PC-3 (cell line): ENCODE data around the gene P2RX1. TPM values are rescaled to one million over a fixed set of nuclear protein-coding genes. Genes with fewer than 3 reads are reported as not detected.

ENCODE experiments used
- ATAC-seq: fragments of 200-7000 bp; cut with Tn5 transposase; 2 replicates; pipeline ENCODE4 v1.9.1; 2020; ENCODE audit warnings: mild to moderate bottlenecking, moderate library complexity
- BruUV-seq: library from RNA; stranded (reverse); fragments of 400-500 nt; replicated peaks from 2 replicates; lab custom pipeline; 2021; lab: Mats Ljungman, UMichigan
- CTCF ChIA-PET: fragments of 300-600 bp; sonication (Branson Sonifier 250); formaldehyde crosslinking; loops from one replicate; lab custom pipeline; 2022; ENCODE audit warnings: antibody characterized with exemption; lab: Charles Lee
- POLR2A ChIA-PET: fragments of 300-600 bp; sonication (Branson Sonifier 250); formaldehyde crosslinking; loops from one replicate; lab custom pipeline; 2022; ENCODE audit warnings: antibody characterized with exemption; ENCODE audit not compliant: unreplicated experiment; lab: Charles Lee
- DNase-seq: peaks from one replicate; pipeline ENCODE4 v3.0.0-alpha.2; 2015
- H2AFZ ChIP-seq: fragments of 300-600 bp; sonication (generic); 2 replicates; pipeline ENCODE4 v1.6.0; 2016; ENCODE audit warnings: antibody characterized with exemption, low read length
- H3F3A ChIP-seq: fragments of 300-600 bp; sonication (generic); one replicate; pipeline ENCODE4 v1.6.0; 2017; ENCODE audit warnings: antibody characterized with exemption, low read length, control low read depth, mild to moderate bottlenecking; ENCODE audit not compliant: unreplicated experiment
- H3K27ac ChIP-seq: fragments of 300-600 bp; sonication (generic); 2 replicates; pipeline ENCODE4 v1.5.1; 2016; ENCODE audit warnings: mild to moderate bottlenecking, low read length
- H3K27me3 ChIP-seq: fragments of 300-600 bp; sonication (generic); 2 replicates; pipeline ENCODE4 v1.6.1; 2016; ENCODE audit warnings: low read length, mixed read lengths
- H3K36me3 ChIP-seq: fragments of 300-600 bp; sonication (generic); 2 replicates; pipeline ENCODE4 v1.6.1; 2016; ENCODE audit warnings: low read depth, mixed run types, low read length, mixed read lengths
- H3K4me1 ChIP-seq: fragments of 300-600 bp; sonication (generic); 2 replicates; pipeline ENCODE4 v1.5.1; 2016; ENCODE audit warnings: low read length; ENCODE audit not compliant: insufficient read depth
- H3K4me2 ChIP-seq: fragments of 300-600 bp; sonication (generic); 2 replicates; pipeline ENCODE4 v1.6.0; 2016; ENCODE audit warnings: low read length
- H3K4me3 ChIP-seq: fragments of 300-600 bp; sonication (generic); 2 replicates; pipeline ENCODE4 v1.5.1; 2016; ENCODE audit warnings: mild to moderate bottlenecking, low read length, mixed read lengths
- H3K79me2 ChIP-seq: fragments of 300-600 bp; sonication (generic); 2 replicates; pipeline ENCODE4 v1.6.1; 2017; ENCODE audit warnings: low read length, mixed read lengths
- H3K9ac ChIP-seq: fragments of 300-600 bp; sonication (generic); 2 replicates; pipeline ENCODE4 v1.6.0; 2016; ENCODE audit warnings: mild to moderate bottlenecking, low read length
- H3K9me2 ChIP-seq: fragments of 300-600 bp; sonication (generic); replicated peaks from 2 replicates; pipeline ENCODE4 v1.6.1; 2016; ENCODE audit warnings: mixed run types, low read length, mixed read lengths
- H3K9me3 ChIP-seq: fragments of 300-600 bp; sonication (generic); 2 replicates; pipeline ENCODE4 v1.6.1; 2016; ENCODE audit warnings: low read length, mixed read lengths
- H4K20me1 ChIP-seq: fragments of 300-600 bp; sonication (generic); 2 replicates; pipeline ENCODE4 v1.6.1; 2016; ENCODE audit warnings: low read length, mixed read lengths
- EZH2 ChIP-seq: fragments of 300-600 bp; sonication (generic); IDR thresholded peaks from one replicate; pipeline ENCODE4 v1.6.1; 2017; ENCODE audit warnings: antibody characterized with exemption, mild to moderate bottlenecking, low read length; ENCODE audit not compliant: unreplicated experiment
- EZH2phosphoT487 ChIP-seq: fragments of 300-600 bp; sonication (generic); IDR thresholded peaks from 2 replicates; pipeline ENCODE4 v1.6.1; 2018; ENCODE audit warnings: mild to moderate bottlenecking, antibody characterized with exemption, low read length, borderline replicate concordance
- intact Hi-C: fragments of 100-400 bp; cut with micrococcal nuclease; formaldehyde crosslinking; loops from 2 replicates; pipeline ENCODE4 v1.9.0; 2023
- total RNA-seq: library from RNA; depleted of rRNA; stranded (reverse); fragments of >200 nt; gene quantifications from 2 replicates; pipeline ENCODE4 v1.2.3, GENCODE V29; 2014
- TF ChIP-seq, protein P1 (sequence below): fragments of 300-600 bp; sonication (generic); conservative IDR thresholded peaks from 2 replicates; pipeline ENCODE4 v1.5.1; 2017; ENCODE audit warnings: antibody characterized with exemption, low read depth, mild to moderate bottlenecking, low read length

P2RX1 gene
- total RNA-seq, 1 experiment from 2014 or later: not detected

DNA sequence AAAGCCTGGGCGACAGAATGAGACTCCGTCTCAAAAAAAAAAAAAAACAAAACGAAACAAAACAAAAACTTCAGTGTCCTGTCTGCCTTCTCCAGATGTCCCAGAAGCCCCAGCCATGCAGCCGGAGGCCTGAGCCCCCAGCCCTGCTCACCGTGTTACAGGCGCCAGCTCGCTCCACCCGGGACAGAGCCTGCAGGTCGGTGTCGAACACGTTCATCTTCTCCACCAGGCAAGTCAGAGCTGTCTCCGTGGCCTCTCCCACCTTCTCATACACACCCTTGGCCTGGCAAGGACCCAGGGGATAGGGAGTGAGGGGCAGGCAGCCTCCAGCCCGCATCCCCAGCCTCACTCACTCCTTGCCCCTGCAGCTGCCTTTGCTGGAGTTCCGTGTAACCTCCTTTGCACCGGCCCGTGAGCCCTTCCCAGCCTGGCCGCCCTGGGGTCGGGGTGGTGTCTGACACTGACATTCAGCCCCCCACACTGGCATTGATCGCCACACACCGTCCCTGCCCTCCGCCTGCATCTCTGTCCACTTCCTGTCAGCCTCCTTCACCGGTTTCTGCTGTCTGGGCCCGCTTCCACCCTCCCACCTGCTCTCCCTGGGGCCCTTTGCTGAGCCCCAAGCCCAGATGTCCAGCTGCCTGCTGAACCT is 27.1 kb upstream of the P2RX1 start:
- Histone ChIP-seq H3K9me2 (no peaks in the 10 kb centered on the region), H3K9ac (no peak overlapping the region), H3K4me1 (peaks cover 7% of the 10 kb centered on the region; the same call in 1 of the 2 replicates), H3K27ac (no peak overlapping the region), H3K4me3 (no peak overlapping the region), H2AFZ (no peak overlapping the region), H3F3A (no peaks in the 10 kb centered on the region), H3K36me3 (no peaks in the 10 kb centered on the region), H3K27me3 (no peaks in the 10 kb centered on the region), H3K79me2 (no peaks in the 10 kb centered on the region), H4K20me1 (no peaks in the 10 kb centered on the region), H3K4me2 (no peak overlapping the region), H3K9me3 (no peaks in the 10 kb centered on the region)
- POLR2A ChIA-PET: no interaction called here
- no peak for DNase-seq
- CTCF ChIA-PET: no interaction called here
- no TSS peak for BruUV-seq
- TF ChIP-seq, protein P1, sequence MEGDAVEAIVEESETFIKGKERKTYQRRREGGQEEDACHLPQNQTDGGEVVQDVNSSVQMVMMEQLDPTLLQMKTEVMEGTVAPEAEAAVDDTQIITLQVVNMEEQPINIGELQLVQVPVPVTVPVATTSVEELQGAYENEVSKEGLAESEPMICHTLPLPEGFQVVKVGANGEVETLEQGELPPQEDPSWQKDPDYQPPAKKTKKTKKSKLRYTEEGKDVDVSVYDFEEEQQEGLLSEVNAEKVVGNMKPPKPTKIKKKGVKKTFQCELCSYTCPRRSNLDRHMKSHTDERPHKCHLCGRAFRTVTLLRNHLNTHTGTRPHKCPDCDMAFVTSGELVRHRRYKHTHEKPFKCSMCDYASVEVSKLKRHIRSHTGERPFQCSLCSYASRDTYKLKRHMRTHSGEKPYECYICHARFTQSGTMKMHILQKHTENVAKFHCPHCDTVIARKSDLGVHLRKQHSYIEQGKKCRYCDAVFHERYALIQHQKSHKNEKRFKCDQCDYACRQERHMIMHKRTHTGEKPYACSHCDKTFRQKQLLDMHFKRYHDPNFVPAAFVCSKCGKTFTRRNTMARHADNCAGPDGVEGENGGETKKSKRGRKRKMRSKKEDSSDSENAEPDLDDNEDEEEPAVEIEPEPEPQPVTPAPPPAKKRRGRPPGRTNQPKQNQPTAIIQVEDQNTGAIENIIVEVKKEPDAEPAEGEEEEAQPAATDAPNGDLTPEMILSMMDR: no peak
- TF ChIP-seq EZH2phosphoT487: no peak
- no peak for TF ChIP-seq EZH2
- ATAC-seq: no peak
- intact Hi-C loops: no loop called here

DNA sequence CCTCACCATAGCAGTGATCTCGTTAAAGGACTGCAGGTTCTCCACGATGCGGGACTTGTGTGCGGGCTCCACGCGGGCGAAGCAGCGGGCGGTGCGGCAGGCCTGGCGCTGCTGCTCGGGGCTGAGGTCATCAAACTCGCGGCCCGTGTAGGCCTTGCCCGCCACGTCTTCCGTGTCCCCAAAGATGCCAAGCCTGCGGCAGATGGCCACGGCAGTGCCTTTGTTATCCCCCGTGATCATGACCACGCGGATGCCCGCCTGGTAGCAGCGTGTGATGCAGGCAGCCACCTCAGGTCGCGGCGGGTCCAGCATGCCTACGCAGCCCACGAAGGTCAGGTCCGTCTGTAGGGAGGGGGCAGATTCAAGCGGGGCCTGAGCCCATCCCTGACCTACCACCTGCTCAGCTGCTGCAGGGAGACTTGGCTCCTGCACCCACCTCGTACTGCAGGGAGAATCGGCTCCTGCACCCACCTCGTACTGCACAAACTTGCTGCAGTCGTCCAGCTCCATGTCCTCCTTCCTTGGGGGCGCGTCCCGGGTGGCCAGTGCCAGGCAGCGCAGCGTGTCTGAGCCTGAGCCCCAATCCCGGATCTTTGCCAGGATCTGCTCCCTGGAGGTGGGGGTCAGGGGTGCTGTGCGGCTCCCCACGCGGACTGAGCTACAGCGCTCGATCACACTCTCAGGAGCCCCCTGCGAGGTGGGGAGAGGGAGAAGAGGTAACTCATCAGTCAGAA is 24.9 kb upstream of the P2RX1 start:
- H3K9me2 ChIP-seq: no peaks in the 10 kb centered on the region
- no peaks in the 10 kb centered on the region for H3K79me2 ChIP-seq
- no peaks in the 10 kb centered on the region for H4K20me1 ChIP-seq
- ChIA-PET CTCF (no interaction called here), POLR2A (no interaction called here)
- H3K4me1 ChIP-seq: no peaks in the 10 kb centered on the region
- ATAC-seq (no peak), DNase-seq (no peak)
- intact Hi-C loops: no loop called here
- H3K4me2 ChIP-seq: no peak overlapping the region
- H3K4me3 ChIP-seq: no peak overlapping the region
- H3K9ac ChIP-seq: no peak overlapping the region
- no peaks in the 10 kb centered on the region for H3K9me3 ChIP-seq
- no TSS peak for BruUV-seq
- no peaks in the 10 kb centered on the region for H3F3A ChIP-seq
- no peak overlapping the region for H3K27ac ChIP-seq
- H2AFZ ChIP-seq: no peak overlapping the region
- H3K27me3 ChIP-seq: no peaks in the 10 kb centered on the region
- TF ChIP-seq, protein P1: no peak
- no peak for TF ChIP-seq EZH2
- no peak for TF ChIP-seq EZH2phosphoT487
- no peaks in the 10 kb centered on the region for H3K36me3 ChIP-seq

DNA sequence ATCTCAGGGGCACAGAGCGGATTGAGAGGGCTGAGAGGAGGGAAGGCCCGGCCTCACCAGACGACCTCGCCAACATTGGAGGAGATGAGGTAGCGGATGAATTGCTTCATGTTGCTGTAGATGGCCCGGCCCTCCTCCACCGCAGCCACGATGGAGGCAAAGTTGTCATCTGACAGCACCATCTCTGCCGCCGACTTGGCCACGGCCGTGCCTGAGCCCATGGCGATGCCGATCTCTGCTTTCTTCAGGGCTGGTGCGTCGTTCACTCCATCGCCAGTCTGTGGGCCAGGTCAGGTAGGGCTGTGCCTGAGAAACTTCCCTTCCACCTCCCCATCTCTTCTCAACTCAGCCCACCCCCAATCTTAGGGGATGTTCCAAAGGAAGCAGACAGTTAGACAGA is 21.1 kb upstream of the P2RX1 start:
- H3F3A ChIP-seq: no peaks in the 10 kb centered on the region
- H3K27ac ChIP-seq: no peak overlapping the region
- H3K36me3 ChIP-seq: no peaks in the 10 kb centered on the region
- H3K79me2 ChIP-seq: no peaks in the 10 kb centered on the region
- DNase-seq (no peak), ATAC-seq (no peak)
- ChIA-PET POLR2A (no interaction called here), CTCF (no interaction called here)
- H3K9me2 ChIP-seq: no peaks in the 10 kb centered on the region
- BruUV-seq: no TSS peak
- H3K27me3 ChIP-seq: no peaks in the 10 kb centered on the region
- no peaks in the 10 kb centered on the region for H3K9me3 ChIP-seq
- H3K4me2 ChIP-seq: no peak overlapping the region
- no peak overlapping the region for H2AFZ ChIP-seq
- H3K4me3 ChIP-seq: no peak overlapping the region
- H4K20me1 ChIP-seq: no peaks in the 10 kb centered on the region
- TF ChIP-seq EZH2phosphoT487 (no peak), EZH2 (no peak)
- intact Hi-C loops: no loop called here
- no peak overlapping the region for H3K9ac ChIP-seq
- no peaks in the 10 kb centered on the region for H3K4me1 ChIP-seq
